ENCODE data around the gene TMPRSS9.
"Not testable (repeated sequence)": the region's sequence is repeated elsewhere in the genome, so short reads cannot be mapped to it uniquely, and the experiment has no call there.

The TMPRSS9 gene

DNA sequence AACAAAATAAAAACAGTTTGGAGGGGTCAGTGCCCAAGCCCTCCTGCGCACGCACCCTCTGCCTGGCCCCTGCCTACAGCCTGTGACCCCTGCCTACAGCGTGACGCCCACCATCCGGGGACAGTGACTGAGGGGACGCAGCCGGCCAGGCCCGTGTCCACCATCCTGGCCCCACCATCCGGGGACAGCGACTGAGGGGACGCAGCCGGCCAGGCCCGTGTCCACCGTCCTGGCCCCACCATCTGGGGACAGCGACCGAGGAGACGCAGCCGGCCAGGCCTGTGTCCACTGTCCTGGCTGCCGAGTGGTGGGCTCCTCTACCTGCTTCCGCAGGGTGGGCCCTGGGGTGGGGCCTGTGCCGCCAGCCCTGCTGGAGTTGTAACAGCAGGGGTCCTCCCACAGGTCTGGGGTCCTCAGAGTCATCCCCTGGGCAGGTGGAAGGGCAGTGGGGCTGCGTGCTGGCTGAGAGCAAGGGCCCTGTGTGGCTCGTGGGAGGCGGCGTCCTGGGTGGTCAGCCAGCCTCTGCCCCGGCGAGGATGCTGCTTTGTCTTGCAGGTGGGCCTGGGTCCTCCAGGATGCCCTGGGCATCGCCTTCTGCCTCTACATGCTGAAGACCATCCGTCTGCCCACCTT lies 17.3 kb upstream of the TMPRSS9 start:
- no peak for DNase-seq

DNA sequence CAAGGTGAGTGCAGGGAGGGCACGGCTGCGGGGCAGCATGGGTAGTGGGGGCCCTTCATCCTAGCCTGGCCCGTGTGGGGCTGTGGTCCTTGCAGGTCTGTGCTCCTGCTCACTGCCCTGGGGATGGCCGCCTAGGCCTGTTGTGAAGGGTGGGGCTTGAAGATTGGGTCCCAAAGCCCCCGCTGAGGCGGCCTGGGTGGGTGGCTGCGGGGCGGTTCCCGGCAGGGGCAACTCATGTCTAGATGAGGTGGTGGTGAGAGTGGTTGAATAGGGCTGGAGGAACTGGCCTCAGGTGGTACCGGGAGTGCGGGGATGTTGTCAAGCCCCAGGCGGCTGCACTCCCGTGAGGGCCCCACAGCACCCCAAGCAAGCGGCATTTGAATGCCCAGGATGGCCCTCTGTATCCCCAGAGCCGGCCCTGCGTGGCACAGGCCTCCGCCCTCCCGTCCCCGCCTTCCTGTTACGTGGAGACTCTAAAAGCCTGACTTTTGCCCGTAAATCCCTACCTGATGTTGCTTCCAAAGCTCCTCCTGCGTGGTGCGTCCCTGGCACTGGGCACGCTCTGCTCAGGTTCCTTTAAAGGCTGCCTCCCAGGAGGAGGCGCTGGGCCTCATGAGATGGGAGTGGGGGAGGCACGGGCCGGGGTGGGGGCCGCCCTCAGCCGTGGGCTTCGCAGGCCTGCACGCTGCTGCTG lies 16.6 kb upstream of the TMPRSS9 start:
- DNase-seq = no peak

DNA sequence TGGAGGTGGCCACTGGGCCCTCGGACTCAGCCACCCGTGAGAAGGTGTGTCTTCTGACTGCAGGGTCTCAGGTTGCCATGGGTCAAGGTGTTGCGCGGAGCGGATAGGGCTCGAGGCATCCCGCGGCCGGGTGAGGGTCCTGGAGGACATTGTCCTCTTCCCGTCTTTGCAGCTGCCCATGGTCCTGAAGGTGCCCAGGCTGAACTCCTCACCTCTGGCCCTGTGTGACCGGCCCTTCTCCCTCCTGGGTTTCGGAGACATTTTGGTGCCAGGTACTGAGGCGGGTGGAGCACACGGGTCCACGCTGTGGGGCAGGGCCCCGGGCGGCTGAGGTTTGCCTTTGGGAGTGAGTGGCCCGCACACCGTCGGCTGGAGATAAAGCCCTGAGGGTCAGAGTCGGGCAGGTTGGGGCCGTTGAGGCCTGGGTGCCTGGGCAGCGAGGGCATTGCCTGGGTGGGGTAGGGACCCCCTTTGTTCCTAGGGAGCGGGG lies 15.6 kb upstream of the TMPRSS9 start:
- no peak for DNase-seq

DNA sequence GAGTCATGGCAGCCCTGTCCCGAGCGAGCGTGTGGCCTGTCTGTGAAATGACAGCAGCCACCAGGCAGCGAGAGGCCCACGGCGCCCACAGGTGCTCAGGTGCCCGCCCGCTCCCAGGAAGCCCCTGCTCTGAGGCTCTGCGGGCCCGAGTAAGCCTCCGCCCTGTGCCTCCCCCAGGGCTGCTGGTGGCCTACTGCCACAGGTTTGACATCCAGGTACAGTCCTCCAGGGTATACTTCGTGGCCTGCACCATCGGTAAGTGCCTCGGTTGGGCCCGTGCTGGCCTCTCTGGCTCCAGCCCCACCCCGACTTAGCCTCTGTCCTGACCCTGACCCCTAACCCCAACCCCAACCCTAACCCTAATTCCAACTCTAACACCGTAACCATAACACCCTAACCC lies 15.0 kb upstream of the TMPRSS9 start:
- DNase-seq = no peak

DNA sequence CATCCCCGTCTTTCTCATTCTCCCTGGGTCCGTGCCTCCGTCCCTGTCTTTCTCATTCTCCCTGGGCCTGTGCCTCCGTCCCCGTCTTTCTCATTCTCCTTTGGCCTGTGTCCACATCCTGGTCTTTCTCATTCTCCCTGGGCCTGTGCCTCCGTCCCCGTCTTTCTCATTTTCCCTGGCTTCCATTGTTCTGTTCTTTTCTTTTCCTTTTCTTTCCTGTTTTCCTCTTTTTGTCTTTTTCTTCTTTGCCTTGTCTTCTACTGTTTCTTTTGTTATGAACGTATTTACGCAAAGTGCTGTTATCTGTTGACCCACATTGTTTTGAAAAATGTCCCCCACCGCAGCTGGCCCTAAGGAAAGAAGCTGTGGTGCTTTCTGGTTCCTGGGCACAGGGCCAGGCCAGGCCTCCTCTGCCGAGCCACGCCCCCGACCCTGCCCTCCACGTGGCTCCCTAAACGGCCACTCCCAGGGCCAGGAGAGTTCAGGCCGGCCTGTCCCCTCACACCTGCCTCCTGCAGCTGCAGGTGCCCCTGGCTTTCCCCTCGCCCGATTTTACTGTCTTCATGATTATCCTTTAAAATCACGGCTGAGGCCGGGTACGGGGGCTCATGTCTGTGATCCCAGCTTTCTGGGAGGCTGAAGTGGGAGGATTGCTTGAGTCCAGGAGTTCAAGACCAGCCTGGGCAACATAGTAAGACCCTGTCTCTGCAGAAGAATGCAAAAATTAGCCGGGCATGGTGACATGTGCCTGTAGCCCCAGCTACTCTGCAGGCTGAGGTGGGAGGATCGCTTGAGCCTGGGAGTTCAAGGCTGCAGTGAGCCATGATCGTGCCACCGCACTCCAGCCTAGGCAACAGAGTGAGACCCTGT lies 14.0 kb upstream of the TMPRSS9 start:
- DNase-seq = no peak

DNA sequence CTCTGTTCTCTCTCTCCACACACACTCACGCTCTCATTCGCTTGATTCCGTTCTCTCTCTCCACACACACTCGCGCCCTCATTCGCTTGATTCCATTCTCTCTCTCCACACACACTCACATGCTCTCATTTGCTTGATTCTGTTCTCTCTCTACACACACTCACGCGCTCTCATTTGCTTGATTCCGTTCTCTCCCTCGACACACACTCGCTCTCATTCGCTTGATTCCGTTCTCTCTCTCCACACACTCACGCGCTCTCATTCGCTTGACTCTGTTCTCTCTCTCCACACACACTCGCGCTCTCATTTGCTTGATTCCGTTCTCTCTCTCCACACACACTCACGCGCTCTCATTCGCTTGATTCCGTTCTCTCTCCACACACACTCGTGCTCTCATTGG lies 10.2 kb upstream of the TMPRSS9 start:
- not testable (repeated sequence) for DNase-seq

DNA sequence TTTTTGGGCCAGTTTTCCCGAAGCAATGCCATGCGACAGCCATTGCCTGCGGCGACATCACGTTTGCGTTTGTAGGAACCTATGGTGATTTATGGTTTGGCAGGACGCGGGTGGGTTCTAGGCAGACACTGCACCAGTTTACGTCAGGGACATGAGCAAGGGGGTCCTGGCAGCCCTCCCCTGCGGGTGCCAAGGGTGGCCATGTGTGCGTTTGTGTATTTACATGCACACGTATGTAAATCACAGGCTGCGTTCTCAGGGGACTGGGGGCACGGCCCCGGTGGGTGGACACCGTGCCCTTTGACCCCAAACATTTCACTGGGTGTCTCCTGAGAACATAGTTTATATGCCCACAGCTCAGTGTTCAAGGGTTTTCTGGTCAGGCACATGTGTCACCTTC lies 9.4 kb upstream of the TMPRSS9 start:
- no peak for DNase-seq

DNA sequence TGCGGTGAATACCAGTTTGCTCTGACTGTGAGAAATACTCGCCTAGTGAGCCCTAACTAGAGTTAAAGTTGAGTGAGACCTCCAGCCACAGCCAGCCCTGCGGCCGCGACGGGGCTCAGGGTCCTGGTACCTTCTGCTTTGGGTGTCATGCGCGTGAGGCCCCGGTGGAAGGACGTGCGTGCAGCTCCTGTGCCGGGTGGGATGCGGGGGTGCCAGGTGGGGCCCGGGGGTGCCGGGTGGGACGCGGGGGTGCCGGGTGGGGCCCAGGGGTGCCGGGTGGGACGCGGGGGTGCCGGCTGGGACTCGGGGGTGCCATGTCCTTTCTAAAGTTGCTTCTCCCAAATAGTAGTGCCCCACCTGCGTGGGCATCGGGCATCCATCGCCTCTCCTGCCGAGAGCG lies 8.5 kb upstream of the TMPRSS9 start:
- no peak for DNase-seq

DNA sequence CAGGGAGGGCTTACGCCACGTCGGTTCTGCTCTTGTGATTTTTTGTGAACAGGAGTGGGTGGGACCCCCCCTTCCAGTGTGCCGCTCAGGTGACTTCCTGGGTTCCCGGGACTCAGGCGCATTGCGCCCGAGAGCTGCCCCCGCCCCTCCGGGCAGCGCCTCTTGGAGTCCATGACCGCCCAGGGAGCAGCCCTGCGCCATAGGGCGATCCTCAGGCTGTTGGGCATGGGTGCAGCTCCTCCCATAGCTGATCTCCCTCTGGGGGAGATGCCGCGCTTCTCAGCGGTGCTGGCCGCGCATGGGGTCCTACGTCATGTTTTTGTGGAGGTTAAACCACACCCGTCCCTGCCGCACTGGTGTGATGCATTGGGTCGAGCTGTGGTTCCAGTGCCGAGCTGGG lies 7.9 kb upstream of the TMPRSS9 start:
- DNase-seq = no peak

DNA sequence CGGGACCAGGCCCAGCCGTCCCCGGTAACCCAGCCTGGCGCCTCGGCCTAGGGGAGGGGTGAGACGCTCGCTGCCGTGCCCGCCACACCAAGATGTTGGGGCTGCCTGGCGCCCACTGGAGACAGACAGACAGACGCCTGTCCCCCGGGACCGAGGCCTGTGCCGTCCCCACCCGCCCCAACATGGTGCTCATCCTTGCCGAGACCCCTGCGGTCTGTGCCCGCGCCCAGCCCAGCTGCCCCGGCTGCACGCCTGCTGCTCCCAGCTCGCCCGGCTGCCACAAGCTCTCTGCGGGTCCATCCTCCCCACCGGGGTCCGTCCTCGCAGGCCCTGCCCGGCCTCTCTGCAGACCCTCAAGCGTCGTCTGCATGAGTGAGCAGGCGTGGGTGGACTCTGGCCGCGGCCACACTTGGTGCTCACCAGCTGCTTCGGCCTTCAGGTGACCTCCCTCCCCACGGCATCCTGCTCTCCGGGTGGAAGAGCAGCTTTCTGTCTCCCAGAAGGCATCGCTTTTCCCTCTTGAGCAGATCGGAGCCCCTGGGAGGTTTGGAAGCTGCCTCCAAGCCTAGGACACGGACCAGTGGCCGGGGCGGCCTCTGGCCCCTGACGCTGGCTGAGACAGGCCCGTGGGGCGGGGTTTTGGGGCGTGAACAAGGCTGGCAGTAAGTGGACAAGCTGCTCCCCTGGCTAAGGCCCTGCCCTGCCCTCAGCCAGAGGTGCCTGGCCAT lies 6.7 kb upstream of the TMPRSS9 start:
- no peak for DNase-seq

DNA sequence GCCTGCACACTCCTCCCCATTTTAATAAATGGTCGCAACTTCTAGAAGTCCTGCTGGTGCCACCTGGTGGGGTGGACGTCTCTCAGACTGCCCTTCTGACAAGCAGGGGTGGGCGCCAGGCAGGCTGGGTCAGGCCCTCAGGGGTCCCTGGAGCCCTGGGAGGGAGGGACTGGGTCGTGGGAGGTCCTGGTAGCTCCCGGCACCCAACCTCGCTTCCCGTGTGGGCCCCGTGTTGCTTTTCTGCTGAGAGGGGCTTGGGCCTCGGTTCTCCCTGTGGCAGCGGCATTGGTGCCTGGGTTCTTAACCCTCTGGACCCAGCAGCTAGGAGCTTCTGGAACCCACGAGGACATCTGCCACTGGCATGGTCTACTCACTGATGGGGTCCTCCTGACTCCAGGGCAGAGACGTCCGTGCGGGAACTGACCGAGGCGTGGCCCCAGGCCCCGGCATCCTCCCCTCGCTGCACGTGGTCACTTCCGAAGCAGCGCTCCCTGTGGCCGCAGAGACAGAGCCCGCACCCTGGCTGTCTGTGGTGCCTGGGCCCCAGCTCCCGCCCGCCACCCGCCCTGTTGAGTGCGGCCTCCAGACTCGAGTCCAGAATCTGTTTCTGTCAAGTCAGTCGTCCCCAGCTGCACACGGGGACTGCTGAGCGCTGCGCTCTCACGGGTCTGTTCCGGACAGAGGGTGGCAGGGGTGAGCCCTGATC lies 6.0 kb upstream of the TMPRSS9 start:
- no peak for DNase-seq

DNA sequence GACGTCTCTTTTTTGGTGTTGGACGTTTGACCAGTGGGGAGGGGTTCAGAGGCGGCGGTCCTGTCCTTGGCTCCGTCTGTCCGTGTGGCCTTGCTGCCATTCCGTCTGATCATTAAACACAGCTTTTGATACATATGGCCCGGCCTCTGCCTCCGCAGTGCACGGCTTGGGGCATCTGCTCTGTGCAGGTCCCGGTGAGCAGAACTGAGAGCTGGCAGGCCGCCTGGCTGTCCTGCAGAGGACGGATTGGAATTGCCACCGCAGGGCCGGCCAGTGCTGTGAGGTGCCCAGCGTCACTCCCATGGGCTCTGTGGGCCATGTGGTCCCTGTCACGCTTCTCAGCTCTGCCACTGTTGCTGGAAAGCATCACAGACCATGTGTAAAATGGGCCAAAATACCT lies 5.4 kb upstream of the TMPRSS9 start:
- no peak for DNase-seq

DNA sequence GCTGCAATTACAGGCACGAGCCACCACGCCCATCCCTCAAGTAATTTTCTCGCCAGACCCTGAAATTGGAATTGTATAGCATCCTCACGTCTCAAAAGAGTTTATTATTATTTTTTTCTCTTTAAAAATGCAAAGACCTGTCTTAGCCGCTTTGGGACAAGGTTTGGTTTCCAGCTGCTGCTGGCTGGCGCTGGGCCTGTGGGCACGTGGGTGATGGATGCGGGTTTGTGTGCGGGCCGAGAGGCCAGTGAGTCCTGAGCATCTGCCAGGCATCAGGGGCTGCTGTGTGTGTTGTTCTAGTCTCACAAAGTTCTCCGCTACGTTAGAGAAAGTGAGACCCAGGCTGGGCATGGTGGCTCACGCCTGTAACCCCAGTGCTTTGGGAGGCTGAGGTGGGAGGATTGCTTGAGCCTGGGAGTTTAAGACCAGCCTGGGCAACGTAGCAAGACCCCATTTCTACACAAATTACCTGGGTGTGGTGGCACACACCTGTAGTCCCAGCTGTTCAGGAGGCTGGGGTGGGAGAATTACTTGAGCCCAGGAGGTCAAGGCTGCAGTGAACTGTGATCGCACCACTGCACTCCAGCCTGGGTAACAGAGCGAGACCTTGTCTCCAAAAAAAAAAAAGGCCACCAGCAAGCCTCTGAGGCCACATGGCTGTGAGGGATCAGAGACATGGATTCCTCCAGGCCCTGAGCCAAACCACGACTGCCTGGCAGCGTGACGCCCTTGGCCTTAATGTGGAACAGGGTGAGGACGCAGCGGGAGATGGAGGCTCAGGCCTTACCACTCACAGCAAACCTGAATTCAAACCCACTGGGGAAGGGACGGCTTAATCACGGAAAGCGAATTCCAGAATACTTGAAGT lies 4.7 kb upstream of the TMPRSS9 start:
- no peak for DNase-seq

DNA sequence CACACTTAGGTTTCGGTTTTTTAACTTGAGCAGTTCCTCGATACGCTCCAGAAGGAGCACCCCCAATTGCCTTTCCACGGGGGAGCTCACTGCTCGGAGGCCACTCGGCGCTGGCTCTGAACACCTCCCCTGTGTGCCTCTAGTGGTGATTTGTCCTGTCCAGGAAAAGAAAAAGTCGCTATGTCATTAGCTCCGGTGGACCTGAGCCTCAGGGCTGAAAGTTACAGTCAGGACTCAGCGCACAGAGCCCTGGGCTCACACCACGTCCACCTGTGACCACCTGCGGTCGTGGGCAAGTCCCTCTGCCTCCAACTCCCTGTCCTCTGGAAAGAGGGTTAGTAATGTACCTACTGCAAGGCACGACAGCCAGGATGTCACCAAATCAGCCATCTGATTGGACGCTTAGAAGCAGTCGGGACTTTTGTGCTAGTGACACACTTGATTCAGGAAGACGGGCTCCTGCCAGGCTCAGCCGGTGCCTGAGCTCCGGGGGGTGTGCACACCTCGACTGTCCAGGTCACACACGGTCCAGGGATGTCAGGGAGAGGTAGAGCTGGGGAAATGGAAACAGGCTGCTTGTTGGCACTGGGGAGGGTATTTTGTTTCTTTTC lies 3.9 kb upstream of the TMPRSS9 start:
- DNase-seq = no peak

DNA sequence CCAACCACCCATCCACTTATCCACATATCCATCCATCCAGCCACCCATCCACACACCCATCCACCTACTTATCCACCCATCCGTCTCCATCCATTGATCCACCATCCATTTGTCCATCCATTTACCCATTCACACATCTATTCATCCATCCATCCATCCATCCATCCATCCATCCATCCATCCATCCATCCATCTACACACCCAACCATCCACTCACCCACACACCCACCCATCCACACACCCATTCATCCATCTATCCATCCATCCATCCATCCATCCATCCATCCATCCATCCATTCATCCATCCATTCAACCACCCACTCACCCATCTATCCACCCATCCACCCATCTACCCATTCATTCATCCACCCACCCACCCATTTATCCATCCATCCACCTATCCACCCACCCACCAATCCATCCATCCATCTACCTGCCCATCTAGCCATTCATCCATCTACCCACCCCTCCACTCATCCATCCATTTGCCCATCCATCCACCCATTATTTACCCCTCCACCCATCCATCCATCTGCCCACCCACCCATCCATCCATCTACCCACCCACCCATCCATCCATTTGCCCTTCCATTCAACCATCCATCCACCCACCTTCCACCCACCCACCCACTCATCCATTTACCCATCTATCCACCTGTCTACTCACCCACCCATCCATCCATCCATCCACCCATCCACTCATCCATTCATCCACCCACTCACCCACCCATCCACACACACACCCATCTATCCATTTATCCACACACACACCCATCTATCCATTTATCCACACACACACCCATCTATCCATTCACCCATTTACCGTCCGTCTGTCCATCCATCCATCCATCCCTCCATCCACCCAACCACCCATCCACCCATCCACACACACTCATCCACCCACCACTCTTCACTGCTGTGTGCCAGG lies 2.5 kb upstream of the TMPRSS9 start:
- DNase-seq = no peak

DNA sequence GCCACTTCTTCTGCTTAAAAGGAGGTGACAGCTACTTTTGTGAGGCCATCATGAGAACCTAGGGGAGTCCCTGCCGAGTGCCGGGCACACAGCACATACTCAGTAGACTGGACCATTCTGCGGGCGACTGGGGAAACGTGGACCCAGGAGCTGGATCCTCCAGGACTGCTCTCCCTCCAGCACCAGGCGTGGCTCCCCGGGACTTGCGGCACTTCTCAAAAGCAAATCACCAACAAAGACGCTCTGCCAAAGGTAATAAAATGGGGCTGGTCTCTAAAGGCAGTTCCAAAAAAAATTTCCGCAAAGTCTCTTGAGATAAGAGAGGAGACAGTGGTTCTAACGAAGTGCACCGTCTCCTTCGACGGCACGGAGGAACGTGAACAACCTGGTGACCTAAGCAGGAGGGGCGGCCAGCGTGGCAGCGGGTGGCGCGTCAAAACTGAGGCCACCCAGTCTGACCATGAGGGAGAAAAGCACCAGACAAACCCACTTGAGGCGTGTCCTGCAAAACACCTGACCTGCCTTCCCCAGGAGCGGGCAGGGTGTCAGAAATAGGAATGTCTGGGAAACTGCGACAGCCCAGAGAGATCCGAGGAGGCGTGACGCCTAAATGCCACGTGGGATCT lies 1.4 kb upstream of the TMPRSS9 start:
- no peak for DNase-seq

DNA sequence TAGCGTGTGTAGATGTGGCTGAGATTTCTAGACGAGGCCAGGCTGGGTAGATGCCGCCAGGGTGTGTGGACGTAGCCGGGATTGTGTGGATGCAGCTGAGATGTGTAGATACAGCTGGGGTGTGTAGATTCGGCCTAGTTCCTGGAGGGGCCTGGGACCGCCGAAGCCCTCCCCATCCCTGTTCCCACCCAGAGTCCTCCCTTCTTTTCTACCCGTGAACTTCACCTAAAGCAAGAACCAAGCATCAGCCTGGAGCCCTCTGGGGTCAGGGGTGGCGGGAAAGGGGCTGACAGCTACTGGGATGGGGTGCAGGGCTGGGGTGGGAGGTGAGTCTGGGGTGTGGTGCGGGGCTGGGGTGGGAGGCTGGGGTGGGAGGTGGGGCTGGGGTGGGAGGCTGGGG lies 768 bp downstream of the TMPRSS9 start:
- DNase-seq = no peak

DNA sequence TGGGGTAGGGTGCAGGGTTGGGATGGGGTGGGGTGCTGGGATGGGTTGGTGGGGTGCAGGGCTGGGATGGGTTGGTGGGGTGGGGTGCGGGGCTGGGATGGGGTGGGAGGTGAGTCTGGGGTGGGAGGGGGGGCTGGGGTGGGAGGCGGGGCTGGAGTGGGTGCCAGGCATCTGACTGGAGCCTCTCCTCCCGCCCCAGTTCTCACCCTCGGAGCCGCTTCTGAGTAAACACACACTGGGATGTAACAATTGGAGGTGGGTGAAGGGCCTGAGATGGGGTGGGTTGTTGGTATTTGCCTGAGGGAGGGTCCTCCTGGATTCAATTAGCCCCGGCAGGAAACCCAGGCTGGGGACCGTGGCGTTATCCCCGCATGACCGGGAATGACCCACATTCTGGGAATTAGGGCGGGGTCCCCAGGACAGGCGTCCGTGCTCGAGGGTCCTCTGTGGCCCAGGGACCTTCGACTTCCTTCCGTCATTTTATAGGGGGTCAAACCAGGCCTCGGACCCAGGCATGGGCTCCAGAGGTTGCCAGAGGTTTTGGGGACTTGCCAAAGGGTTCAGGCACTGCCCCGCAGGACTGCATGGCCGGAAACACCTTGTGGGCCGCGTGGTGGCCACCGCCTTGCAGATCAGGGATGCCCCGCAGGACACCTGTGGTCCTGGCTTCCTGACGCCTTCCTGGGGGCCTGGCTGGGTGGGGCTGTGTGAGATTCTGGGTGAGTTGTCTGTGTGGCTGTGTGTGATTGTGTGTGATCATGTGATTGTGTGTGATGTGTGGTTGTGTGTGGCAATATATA lies 1.4 kb downstream of the TMPRSS9 start:
- no peak for DNase-seq

Data from T-helper 1 cell (primary cell).